GM21576 (cell line): ENCODE data around the gene TRIM15.
"Not testable (repeated sequence)": the region's sequence is repeated elsewhere in the genome, so short reads cannot be mapped to it uniquely, and the experiment has no call there.

Experiments used
- ATAC-seq: cut with Tn5 transposase; IDR thresholded peaks from one replicate; pipeline ENCODE4 v1.9.1; 2021; ENCODE audit warnings: mild to moderate bottlenecking, moderate library complexity; ENCODE audit not compliant: unreplicated experiment

The TRIM15 gene

DNA sequence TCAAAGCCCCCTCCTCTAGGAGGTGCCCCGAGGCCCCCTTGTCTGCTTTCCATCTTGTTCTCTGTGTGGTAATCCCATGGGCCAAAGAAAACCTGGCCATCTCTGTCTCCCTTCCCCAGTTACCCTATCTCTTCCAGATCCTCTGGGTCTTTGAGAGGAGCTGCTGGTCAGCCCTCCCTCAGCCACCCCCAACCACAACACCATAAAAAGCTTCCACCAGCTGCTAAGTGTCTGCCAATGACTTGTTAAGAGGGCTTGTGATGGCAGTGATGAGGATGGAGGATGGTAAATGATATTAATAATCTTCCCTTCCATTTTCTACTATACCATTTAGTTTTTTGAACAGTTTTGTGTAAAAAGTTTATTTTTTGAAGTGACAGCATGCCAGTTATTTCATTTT is 32.6 kb downstream of the TRIM15 start:
- no peak for ATAC-seq

GRCh38 chr6:30196376-30196775 is 33.0 kb downstream of the TRIM15 start:
- no peak for ATAC-seq

DNA sequence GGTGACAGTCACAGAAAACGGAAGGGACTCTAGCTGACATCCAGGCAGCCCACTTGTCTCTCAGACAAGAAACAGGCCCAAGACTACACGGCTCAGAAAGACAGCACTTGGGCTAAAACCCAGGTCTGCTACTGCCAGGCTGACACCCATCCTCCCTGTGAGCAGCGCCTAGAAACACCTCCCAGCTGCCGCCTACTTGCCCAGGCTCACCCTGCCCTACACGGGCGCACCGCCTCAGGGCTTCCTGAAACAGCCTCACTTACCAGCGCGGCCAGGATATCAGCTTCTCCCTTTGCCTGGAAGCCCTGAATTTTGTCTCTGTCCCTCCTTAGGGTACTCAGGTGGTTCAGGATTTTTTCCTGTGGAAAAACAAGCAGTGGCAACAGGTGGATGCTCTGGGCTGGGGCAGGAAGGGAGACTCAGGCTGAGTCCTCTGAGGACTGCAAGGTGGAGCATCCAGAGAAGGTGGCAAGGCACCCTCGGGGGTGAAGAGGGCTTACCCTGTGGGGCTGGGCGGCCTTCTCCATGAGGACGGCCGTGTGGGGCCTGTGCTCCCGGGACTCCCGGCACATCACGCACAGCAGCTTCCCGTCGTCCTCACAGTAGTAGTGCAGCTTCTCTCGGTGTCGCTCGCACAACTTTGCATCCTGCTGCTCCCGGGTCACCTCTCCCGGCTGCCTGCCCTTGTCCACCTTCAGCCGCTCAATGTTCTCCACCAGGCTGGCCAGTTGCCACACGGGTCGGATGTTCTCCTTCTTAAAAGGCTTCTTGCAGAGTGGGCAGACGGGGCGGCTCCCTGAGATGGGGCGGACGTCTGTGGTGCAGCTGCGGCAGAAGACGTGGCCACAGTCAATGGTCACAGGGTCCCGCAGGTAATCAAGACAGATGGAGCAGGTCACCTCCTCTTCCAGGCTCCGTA is 35.1 kb downstream of the TRIM15 start:
- no peak for ATAC-seq

DNA sequence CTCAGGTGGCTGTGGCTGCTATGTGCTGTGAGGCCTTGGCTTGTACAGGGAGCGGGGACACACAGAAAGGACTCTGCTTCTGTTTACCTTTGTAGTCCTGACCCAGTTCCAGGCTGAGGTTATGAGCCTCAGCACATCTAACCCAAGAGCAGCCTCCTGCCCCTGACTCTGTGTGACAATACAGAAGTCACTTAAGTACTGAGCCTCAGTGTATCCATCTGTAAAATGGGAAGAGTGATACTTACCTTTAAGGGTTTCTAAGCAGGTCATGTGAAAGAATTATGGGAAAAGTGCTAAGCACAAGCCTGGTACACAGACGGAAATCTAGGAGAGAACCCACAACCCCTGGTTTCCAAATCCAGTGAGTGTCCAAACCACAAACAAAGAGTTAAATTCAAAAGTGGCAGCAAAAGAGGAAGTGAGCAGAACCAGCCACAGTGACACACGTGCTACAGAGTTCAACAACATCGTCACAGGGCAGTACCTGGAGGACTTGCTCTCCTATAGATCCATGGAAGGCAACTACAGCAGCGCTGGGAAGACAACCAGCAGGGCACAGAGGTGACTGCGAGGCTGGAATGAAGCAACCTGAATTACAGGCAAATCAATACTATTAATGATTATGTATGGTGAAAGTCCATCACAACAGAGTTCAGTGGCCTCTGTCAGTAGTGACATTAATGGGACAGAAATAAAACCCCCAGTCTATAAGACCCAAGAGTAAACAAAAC is 37.4 kb downstream of the TRIM15 start:
- ATAC-seq, result no peak

DNA sequence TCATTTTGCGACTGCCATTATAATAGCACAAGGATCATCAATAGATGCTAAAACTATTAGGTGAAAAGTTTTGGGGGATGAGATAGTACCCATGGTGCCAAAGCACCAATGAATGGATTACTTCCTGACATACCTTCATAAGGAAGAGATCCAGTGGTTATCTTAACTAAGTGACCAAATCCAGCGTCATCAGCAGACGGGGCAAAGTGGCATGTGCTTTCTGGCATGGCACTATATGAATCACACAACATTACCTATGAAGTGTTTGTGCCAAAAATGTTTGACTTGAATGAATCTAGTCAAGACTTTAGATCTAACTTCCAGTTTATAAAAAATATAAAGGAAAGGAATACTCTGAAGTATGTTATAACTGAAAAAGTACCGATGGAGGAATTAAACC is 39.0 kb downstream of the TRIM15 start:
- ATAC-seq, result no peak

GRCh38 chr6:30204116-30204515 is 40.8 kb downstream of the TRIM15 start:
- ATAC-seq, result no peak

GRCh38 chr6:30206152-30206551 is 42.8 kb downstream of the TRIM15 start:
- ATAC-seq, result no peak

DNA sequence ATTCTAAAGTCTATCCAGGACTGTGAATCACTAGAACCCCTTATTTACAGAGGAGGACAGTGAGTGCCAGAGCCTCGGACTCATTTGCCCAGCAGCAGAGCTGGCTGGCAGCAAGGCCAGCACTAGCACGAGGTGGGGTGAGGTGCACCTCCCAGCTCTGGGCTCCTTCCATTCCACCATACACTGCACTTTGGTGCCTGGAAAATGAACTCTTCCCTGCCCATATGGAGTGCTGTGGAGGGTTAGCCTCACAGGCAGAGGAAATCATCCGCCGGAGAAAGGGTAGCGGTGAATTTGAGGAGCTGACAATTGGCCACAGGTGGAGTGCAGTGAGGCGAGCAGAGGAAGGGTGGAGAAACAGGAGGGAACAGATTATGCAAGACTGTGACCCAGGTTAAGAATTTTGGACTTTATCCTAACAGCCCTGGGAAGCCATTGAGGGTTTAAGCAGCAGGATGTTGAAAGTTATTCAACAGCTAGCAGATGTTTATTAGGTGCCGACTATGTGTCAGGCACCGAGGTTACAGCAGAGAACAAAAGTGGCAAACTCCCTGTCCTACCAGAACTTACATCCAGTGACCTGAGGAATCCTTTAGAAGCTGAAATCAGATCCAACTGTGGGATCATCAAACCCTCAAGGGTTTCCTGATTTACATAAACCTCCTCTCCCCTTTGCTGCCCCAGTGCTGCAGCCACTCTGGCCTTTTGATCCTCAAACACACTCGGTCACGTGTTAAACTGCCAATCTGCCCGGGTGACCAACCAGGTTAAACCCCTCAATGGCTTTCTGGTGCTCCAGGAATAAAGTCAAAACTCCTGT is 43.7 kb downstream of the TRIM15 start:
- no peak for ATAC-seq

GRCh38 chr6:30207619-30208295 is 44.4 kb downstream of the TRIM15 start:
- no peak for ATAC-seq

- ATAC-seq, result no peak
Measured at GRCh38 chr6:30211306-30211705, 48.0 kb downstream of the TRIM15 start.

DNA sequence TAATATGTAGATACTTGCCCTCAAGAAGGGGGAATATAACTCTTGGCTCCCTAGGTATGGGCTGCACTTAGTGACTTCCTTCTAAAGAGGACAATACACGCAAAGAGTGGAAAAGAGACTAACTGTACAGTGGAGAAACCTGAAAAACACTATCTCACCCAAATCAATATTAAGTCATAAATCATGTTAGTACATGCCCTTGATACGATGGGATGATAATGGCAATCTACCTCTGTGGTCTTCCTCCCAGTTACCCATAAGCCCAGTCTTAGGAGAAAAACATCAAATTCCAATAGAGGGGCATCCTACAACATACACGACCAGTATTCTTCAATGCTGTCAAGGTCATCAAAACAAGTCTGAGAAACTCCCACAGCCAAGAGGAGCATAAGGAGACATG is 48.6 kb downstream of the TRIM15 start:
- no peak for ATAC-seq

GRCh38 chr6:30212865-30213666 is 49.7 kb downstream of the TRIM15 start, which contains the start of gene TRIM26:
TRIM26 (minus strand) TSS chr6:30213406; CDS start chr6:30199103, 14,303 bp downstream.
- peak; percentile 82 for ATAC-seq

GRCh38 chr6:30213667-30213956 is 50.3 kb downstream of the TRIM15 start:
- ATAC-seq, result no peak

GRCh38 chr6:30213957-30214656 is 50.8 kb downstream of the TRIM15 start:
- ATAC-seq, result peak; percentile 47

DNA sequence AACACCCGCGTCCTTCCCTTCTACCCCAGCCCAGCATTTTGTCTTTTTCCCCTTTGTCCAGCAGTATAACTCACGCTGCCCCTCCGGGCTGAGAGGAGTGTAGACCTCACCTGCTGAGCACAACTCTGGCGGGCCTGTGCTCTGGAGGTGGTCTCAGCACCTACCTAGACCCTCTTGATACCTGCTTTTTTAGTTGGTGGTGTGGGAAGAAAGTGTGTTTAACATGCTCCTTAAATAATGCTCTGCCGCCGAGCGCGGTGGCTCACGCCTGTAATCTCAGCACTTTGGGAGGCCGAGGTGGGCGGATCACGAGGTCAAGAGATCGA is 51.3 kb downstream of the TRIM15 start:
- no peak for ATAC-seq

- ATAC-seq, result no peak
Measured at GRCh38 chr6:30216096-30216495, 52.8 kb downstream of the TRIM15 start.

DNA sequence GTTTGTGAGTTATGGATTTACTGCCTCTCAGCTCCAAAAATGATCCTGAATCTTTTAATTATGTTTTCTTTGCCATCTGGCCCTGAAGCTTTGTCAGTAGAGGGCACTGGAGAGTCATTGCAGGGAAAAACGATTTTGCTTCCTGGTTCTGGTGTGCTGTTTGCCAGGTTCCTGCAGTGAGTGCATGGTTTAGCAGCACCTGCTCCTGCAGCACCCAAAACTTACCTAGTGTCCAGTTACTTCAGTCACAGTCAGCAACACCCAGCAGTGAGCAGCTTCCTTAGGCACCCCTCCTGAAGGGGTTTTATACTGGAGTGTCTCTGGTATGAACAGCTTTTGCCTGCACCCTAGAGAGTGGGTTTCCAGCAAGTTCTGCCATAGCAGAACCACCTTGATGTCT is 55.9 kb downstream of the TRIM15 start:
- ATAC-seq, result no peak

GRCh38 chr6:30221395-30221794 is 58.0 kb downstream of the TRIM15 start:
- not testable (repeated sequence) for ATAC-seq

DNA sequence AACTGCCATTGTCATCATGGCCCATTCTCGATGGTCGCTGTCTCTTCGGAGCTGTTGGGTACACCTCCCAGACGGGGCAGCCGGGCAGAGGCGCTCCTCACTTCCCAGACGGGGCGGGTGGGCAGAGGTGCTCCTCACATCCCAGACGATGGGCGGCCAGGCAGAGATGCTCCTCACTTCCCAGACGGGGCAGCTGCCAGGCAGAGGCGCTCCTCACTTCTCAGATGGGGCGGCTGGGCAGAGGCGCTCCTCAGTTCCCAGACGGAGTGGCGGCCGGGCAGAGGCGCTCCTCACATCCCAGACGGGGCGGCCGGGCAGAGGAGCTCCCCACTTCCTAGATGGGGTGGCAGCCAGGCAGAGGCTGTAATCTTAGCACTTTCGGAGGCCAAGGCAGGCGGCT is 58.6 kb downstream of the TRIM15 start:
- ATAC-seq, result not testable (repeated sequence)
